Mesenchymal stem cell (in vitro differentiated cells and primary cell): Measurements from ENCODE around the gene ACADS.

Experiments
- DNase-seq: peaks from one replicate; pipeline ENCODE4 v3.0.0-alpha.2; 2013
- H2AFZ ChIP-seq: one replicate; pipeline ENCODE4 v1.6.1; 2013; ENCODE audit warnings: low read depth, mild to moderate bottlenecking, control low read depth, inconsistent platforms, low read length, moderate library complexity
- H2AK5ac ChIP-seq: 2 replicates; pipeline ENCODE4 v1.6.1; 2013; ENCODE audit warnings: low read length, moderate library complexity, mild to moderate bottlenecking, inconsistent platforms; ENCODE audit not compliant: severe bottlenecking
- H2BK120ac ChIP-seq: one replicate; pipeline ENCODE4 v1.6.1; 2013; ENCODE audit warnings: low read depth, mild to moderate bottlenecking, inconsistent platforms, low read length, moderate library complexity
- H2BK12ac ChIP-seq, 2 experiments: one replicate each; pipeline ENCODE4 v1.6.1; 2013; ENCODE audit warnings: inconsistent platforms in 2 of 2, low read length in 2 of 2, mild to moderate bottlenecking in 2 of 2, moderate library complexity in 2 of 2, control low read depth in 1 of 2
- H2BK15ac ChIP-seq: one replicate; pipeline ENCODE4 v1.6.1; 2013; ENCODE audit warnings: mild to moderate bottlenecking, low read depth, inconsistent platforms; ENCODE audit not compliant: poor library complexity, severe bottlenecking
- H2BK5ac ChIP-seq: 2 replicates; pipeline ENCODE4 v1.6.1; 2013; ENCODE audit warnings: low read depth, mild to moderate bottlenecking, low read length, control low read depth, inconsistent platforms; ENCODE audit not compliant: poor library complexity, severe bottlenecking
- H3K14ac ChIP-seq, 2 experiments: one replicate each; pipeline ENCODE4 v1.6.1; 2013; ENCODE audit warnings: inconsistent platforms in 2 of 2, low read length in 2 of 2, control low read depth in 1 of 2, mild to moderate bottlenecking in 1 of 2, moderate library complexity in 1 of 2
- H3K18ac ChIP-seq, 2 experiments: one replicate each; pipeline ENCODE4 v1.6.1; 2013; ENCODE audit warnings: inconsistent platforms in 2 of 2, low read length in 2 of 2, control low read depth in 1 of 2, low read depth in 1 of 2, mild to moderate bottlenecking in 1 of 2
- H3K23ac ChIP-seq, 2 experiments: one replicate each; pipeline ENCODE4 v1.6.1; 2013; ENCODE audit warnings: inconsistent platforms in 2 of 2, low read length in 2 of 2, mild to moderate bottlenecking in 2 of 2, moderate library complexity in 2 of 2, control low read depth in 1 of 2
- H3K27ac ChIP-seq: 2 replicates; pipeline ENCODE4 v1.5.1; 2013; ENCODE audit warnings: mild to moderate bottlenecking, moderate library complexity, low read length, control low read depth, inconsistent platforms; ENCODE audit not compliant: poor library complexity, severe bottlenecking
- H3K27me3 ChIP-seq, 2 experiments: 2 replicates each; pipeline versions ENCODE4 v1.6.1 to v1.7.0; 2013; ENCODE audit warnings: low read length in 2 of 2, mild to moderate bottlenecking in 2 of 2, moderate library complexity in 2 of 2, control low read depth in 1 of 2, inconsistent platforms in 1 of 2; ENCODE audit not compliant: control insufficient read depth in 1 of 2, insufficient read depth in 1 of 2
- H3K36me3 ChIP-seq, 2 experiments: 2 replicates each; pipeline versions ENCODE4 v1.6.1 to v1.7.0; 2013; ENCODE audit warnings: low read length in 2 of 2, control low read depth in 1 of 2, inconsistent platforms in 1 of 2, low read depth in 1 of 2, mild to moderate bottlenecking in 1 of 2; ENCODE audit not compliant: insufficient read depth in 2 of 2, control insufficient read depth in 1 of 2
- H3K4ac ChIP-seq, 2 experiments: one replicate each; pipeline ENCODE4 v1.6.1; 2013; ENCODE audit warnings: inconsistent platforms in 2 of 2, low read length in 2 of 2, mild to moderate bottlenecking in 2 of 2, moderate library complexity in 2 of 2, control low read depth in 1 of 2, low read depth in 1 of 2
- H3K4me1 ChIP-seq: 2 replicates; pipeline ENCODE4 v1.6.1; 2013; ENCODE audit warnings: low read depth, low read length, control low read depth; ENCODE audit not compliant: control insufficient read depth, insufficient read depth
- H3K4me2 ChIP-seq: 2 replicates; pipeline ENCODE4 v1.6.1; 2013; ENCODE audit warnings: low read length, mild to moderate bottlenecking, inconsistent platforms; ENCODE audit not compliant: poor library complexity, severe bottlenecking
- H3K4me3 ChIP-seq, 2 experiments: 2 replicates each; pipeline versions ENCODE4 v1.5.1 to v1.7.0; 2013; ENCODE audit warnings: low read length in 2 of 2, mild to moderate bottlenecking in 2 of 2, control low read depth in 1 of 2, low read depth in 1 of 2; ENCODE audit not compliant: insufficient read depth in 1 of 2
- H3K79me1 ChIP-seq: replicated peaks from 2 replicates; pipeline ENCODE4 v1.6.1; 2013; ENCODE audit warnings: mild to moderate bottlenecking, control low read depth, low read length, inconsistent platforms; ENCODE audit not compliant: poor library complexity, severe bottlenecking
- H3K9ac ChIP-seq: 2 replicates; pipeline ENCODE4 v1.7.0; 2013; ENCODE audit warnings: mild to moderate bottlenecking, low read length, moderate library complexity
- H3K9me3 ChIP-seq: 2 replicates; pipeline ENCODE4 v1.7.0; 2013; ENCODE audit warnings: mild to moderate bottlenecking, low read length; ENCODE audit not compliant: control insufficient read depth
- H4K8ac ChIP-seq: one replicate; pipeline ENCODE4 v1.6.1; 2013; ENCODE audit warnings: inconsistent platforms, mild to moderate bottlenecking, low read length, moderate library complexity
- H4K91ac ChIP-seq: one replicate; pipeline ENCODE4 v1.6.1; 2013; ENCODE audit warnings: mild to moderate bottlenecking, low read length, inconsistent platforms
- WGBS: methylation state at CpG from one replicate; pipeline ENCODE4 v1.1.7; 2013; ENCODE audit warnings: mixed read lengths; 5-methylcytosine and 5-hydroxymethylcytosine counted together

The ACADS gene

DNA sequence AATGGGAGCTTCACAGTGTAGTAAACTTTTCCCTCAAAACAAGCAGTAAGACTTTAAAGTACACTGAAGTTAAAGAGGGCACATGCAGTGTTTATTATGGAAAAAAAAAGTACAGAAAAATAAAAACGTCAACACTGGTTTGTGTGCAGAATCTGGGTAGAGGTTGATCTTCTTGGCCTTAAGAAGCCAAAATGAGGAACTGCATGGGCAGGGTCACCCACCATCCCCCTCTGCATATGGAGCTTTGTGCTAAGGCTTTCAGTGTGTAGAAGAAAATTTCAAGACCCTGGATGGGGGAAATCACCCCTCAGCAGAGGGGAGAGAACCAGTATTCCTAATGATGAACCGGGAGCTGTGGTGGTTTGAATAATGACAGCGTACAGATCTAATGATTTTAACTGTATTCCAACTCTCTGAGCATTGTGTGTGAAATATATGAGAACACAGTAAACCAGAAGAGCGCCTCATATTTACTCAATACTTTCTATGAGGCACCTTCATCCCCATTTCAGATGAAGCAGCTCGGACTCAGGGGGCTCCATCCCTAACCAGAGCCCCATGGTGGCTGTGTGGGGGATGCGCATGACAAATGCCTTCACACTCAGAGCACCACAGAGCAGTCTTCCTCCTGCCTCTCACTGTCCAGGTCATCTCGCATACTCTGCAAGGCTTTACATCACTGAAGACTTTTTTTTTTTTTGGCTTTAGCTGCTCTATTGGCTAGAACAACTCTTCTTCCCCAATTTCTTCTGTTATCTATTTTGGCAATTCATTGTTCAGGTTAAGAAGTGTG is 33.4 kb downstream of the ACADS start:
- Histone ChIP-seq H3K23ac (no peak overlapping the region), H3K27ac (no peak overlapping the region), H3K9me3 (peaks cover 6% of the 10 kb centered on the region), H2AK5ac (no peak overlapping the region), H2AFZ (no peak overlapping the region), H3K14ac (no peak overlapping the region), H3K36me3 (peaks cover 24 to 37% of the 10 kb centered on the region in 2 experiments), H3K27me3 (no peaks in the 10 kb centered on the region), H2BK5ac (no peak overlapping the region), H2BK15ac (no peak overlapping the region), H4K91ac (no peak overlapping the region), H3K9ac (no peak overlapping the region), H3K79me1 (no peaks in the 10 kb centered on the region), H3K18ac (no peak overlapping the region), H2BK120ac (no peak overlapping the region), H3K4me1 (peaks cover 13% of the 10 kb centered on the region), H4K8ac (no peak overlapping the region), H2BK12ac (no peak overlapping the region), H3K4me3 (no peak overlapping the region), H3K4me2 (no peak overlapping the region), H3K4ac (no peak overlapping the region)
- WGBS = 89% methylated on average over 5 of the region's 7 CpGs
- DNase-seq = no peak

DNA sequence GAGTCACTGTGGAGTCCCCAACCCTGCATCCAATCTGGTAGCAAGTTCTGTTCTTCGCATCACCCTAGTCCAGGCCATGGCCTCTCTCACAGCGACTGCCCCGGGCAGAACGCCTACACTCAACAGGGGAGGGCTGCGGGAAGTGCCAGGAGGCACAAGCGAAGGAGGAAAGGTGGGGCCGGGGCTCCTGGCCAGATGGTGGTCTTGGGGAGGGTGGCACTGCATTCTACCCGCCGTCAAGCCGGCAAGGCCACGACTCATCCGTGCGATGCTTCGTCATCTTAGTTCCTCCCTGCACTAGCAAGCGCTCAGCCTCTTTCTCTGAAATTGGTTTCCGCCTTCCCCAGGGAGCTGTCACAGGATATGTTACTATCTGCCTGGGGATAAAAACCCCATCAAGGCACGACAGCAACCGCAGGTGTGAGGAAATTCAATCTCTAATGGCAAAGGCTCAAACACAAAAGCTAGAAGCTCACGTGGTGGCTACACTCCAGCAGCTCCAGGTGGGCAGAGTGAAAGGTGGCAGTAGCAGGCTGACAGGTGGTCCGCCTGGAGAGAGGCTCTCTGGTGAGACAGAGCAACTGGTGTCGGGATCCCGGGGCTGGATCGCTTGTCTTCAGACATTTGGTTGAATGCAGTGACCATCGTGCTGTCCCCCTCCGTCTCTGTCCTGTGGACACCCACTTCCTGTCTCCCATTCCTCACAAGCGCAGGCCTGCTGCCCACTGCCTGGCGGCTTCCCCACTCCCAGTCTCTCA is 34.1 kb downstream of the ACADS start:
- no peak overlapping the region for H2BK12ac ChIP-seq
- no peak overlapping the region for H2BK5ac ChIP-seq
- H3K36me3 ChIP-seq = peaks cover 27 to 45% of the 10 kb centered on the region in 2 experiments
- no peak overlapping the region for H3K14ac ChIP-seq
- no peak overlapping the region for H2AK5ac ChIP-seq
- H3K27me3 ChIP-seq = no peaks in the 10 kb centered on the region
- H3K9ac ChIP-seq = no peak overlapping the region
- no peaks in the 10 kb centered on the region for H3K79me1 ChIP-seq
- WGBS = 95% methylated on average over 27 of the region's 27 CpGs
- no peak overlapping the region for H4K8ac ChIP-seq
- H3K23ac ChIP-seq = no peak overlapping the region
- H3K4me3 ChIP-seq = no peak overlapping the region
- no peak overlapping the region for H3K27ac ChIP-seq
- peaks cover 5% of the 10 kb centered on the region for H3K9me3 ChIP-seq
- H3K4ac ChIP-seq = no peak overlapping the region
- no peak overlapping the region for H3K4me2 ChIP-seq
- DNase-seq = no peak
- no peak overlapping the region for H2AFZ ChIP-seq
- H2BK15ac ChIP-seq = no peak overlapping the region
- no peak overlapping the region for H3K18ac ChIP-seq
- no peak overlapping the region for H2BK120ac ChIP-seq
- H4K91ac ChIP-seq = no peak overlapping the region
- H3K4me1 ChIP-seq = peaks cover 13% of the 10 kb centered on the region

DNA sequence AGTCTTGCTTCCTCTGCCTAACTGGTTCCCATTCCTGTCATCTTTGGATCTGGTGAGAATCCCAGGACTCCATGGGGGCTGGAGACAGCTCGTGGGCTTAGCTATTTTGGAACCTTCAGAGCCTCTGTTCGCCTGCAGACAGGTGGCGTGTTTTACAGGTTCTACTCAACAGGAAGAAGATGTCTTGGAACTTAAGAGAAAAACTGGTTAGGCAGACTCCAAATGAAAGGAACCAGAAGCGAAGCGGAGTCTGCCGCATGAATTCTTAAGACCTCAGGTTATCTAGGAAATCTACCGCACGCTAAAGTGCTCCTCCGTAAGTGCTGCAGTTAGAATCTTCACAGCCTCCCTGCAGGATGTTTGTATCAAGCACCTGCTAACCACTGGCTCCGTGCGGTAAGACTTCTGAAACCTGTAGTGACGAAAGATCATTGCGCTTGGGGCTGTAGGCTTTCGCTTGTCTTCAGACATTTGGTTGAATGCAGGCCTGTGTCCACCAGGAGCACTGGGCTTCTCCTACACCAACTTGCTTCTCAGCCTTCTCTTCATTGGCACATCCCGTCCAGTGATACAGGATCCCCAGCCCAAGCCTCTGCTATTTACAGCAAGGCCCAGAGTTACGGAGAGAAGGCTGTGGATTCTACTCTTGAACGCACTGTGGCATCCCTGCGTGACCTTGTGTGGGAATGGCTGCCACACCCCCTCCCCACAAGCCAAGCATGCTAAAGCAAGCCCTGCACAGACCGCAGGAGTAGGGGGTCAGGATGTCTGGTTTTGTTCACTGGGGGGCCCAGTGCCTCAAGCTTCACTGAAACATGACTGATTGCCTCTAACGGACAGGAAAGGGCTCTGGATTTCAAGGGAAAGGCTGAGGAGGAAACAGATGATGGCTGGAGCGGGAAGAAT is 35.0 kb downstream of the ACADS start:
- Histone ChIP-seq H4K91ac (peak overlapping the region; percentile 65), H2AK5ac (no peak overlapping the region), H3K9me3 (no peaks in the 10 kb centered on the region), H3K27ac (no peak overlapping the region), H2BK120ac (no peak overlapping the region), H2AFZ (no peak overlapping the region), H2BK15ac (peak overlapping the region; percentile 34), H3K4me2 (no peak overlapping the region), H3K27me3 (no peaks in the 10 kb centered on the region), H3K79me1 (no peaks in the 10 kb centered on the region), H3K4ac (peak overlapping the region in 1 of 2 experiments; percentile 16), H3K36me3 (peaks cover 29 to 51% of the 10 kb centered on the region in 2 experiments), H3K9ac (no peak overlapping the region), H2BK5ac (no peak overlapping the region), H3K4me3 (no peak overlapping the region), H4K8ac (no peak overlapping the region), H3K18ac (peak overlapping the region in 1 of 2 experiments; percentile 29), H3K14ac (no peak overlapping the region), H3K4me1 (peaks cover 13% of the 10 kb centered on the region), H3K23ac (no peak overlapping the region), H2BK12ac (peak overlapping the region in 1 of 2 experiments; percentile 21)
- WGBS = 79% methylated on average over 21 of the region's 21 CpGs
- peak; percentile 43 for DNase-seq
